Esophagus (tissue), 2 donors: ENCODE measurements around the gene SLC27A2. TPM values are rescaled to one million over a fixed set of nuclear protein-coding genes. Genes with fewer than 3 reads are reported as not detected.
"Not testable (repeated sequence)": the region's sequence is repeated elsewhere in the genome, so short reads cannot be mapped to it uniquely, and the experiment has no call there.

Experiments used
- H3K27ac ChIP-seq, 2 donors: one replicate each; pipeline ENCODE4 v1.5.1; 2013; ENCODE audit warnings: low read depth in 2 of 2, mild to moderate bottlenecking in 2 of 2, inconsistent platforms in 1 of 2, low read length in 1 of 2, moderate library complexity in 1 of 2
- H3K27me3 ChIP-seq, 2 donors: one replicate each; pipeline ENCODE4 v1.6.1; 2013; ENCODE audit warnings: low read length in 2 of 2, control low read depth in 1 of 2, mild to moderate bottlenecking in 1 of 2; ENCODE audit not compliant: insufficient read depth in 2 of 2, control insufficient read depth in 1 of 2
- H3K36me3 ChIP-seq, 2 donors: one replicate each; pipeline ENCODE4 v1.6.1; 2013; ENCODE audit warnings: low read length in 1 of 2; ENCODE audit not compliant: control insufficient read depth in 2 of 2, insufficient read depth in 2 of 2
- H3K4me1 ChIP-seq, 2 donors: one replicate each; pipeline ENCODE4 v1.6.1; 2013; ENCODE audit warnings: low read length in 1 of 2; ENCODE audit not compliant: control insufficient read depth in 2 of 2, insufficient read depth in 2 of 2
- H3K4me3 ChIP-seq, 2 donors: one replicate each; pipeline ENCODE4 v1.5.1; 2013; ENCODE audit warnings: low read length in 2 of 2, mild to moderate bottlenecking in 2 of 2, low read depth in 1 of 2, moderate library complexity in 1 of 2
- H3K9me3 ChIP-seq, 2 donors: one replicate each; pipeline ENCODE4 v1.6.1; 2013; ENCODE audit warnings: mild to moderate bottlenecking in 2 of 2, low read depth in 1 of 2, low read length in 1 of 2, moderate library complexity in 1 of 2; ENCODE audit not compliant: control insufficient read depth in 2 of 2, insufficient read depth in 1 of 2
- WGBS, 2 donors: extraction: QIAGEN DNeasy Blood & Tissue Kit; methylation state at CpG; one replicate each; pipeline ENCODE4 v1.1.7; 2013; 5-methylcytosine and 5-hydroxymethylcytosine counted together
- polyA plus RNA-seq, 2 donors: library from polyadenylated mRNA; stranded (reverse); fragments of 200-250 nt; gene quantifications; one replicate each; pipeline ENCODE4 v1.2.3, GENCODE V29; 2013
- donor health status: healthy with polysubstance abuse.
- donor health status: Bipolar disorder and iron deficiency.

Gene SLC27A2
- 1 to 10 TPM; 2.0 to 2.7 TPM for polyA plus RNA-seq

DNA sequence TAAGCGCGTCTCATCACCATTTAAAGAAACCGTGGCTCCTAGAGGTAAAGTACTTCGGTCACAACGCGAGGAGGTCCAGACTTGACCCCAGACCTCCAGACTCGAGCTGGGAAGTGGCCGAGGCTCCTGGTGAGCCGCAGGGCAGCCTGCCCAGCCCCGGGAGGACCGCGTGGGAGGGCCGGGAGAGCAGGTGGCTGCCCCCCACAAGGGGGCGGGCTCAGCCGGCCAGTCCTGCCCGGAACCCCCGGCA, at the start of gene SLC27A2:
Gene SLC27A2 (plus strand): TSS at position 228 of the 250 bp plus-strand sequence. CDS start 232 bp downstream, outside the sequence.
- Histone ChIP-seq H3K4me1 (peaks cover 2 to 3% of the 10 kb centered on the region in 2 donors), H3K27me3 (no peaks in the 10 kb centered on the region), H3K27ac (no peak within 1 kb of the TSS), H3K4me3 (peak within 1 kb of the TSS; percentile 62 to 71), H3K36me3 (no peaks in the 10 kb centered on the region), H3K9me3 (no peaks in the 10 kb centered on the region)
- WGBS, 2 donors, result 2 to 3% methylated on average over 17 of the region's 17 CpGs

DNA sequence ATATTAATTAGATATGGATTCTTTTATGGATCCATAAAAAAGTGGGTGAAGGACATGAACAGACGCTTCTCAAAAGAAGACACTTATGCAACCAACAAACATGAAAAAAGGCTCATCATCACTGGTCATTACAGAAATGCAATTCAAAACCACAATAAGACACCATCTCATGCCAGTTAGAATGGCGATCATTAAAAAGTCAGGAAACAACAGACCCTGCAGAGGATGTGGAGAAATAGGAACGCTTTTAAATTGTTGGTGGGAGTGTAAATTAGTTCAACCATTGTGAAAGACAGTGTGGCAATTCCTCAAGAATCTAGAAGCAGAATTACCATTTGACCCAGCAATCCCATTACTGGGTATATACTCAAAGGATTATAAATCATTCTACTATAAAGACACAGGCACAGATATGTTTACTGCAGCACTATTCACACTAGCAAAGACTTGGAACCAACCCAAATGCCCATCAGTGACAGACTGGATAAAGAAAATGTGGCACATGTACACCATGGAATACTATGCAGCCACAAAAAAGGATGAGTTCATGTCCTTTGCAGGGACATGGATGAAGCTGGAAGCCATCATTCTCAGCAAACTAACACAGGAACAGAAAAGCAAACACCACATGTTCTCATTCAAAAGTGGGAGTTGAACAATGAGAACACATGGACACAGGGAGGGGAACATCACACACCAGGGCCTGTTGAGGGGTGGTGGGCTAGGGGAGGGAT, 49.6 kb upstream of the SLC27A2 start:
- 89 to 91% methylated on average over 3 of the region's 3 CpGs for WGBS, 2 donors

DNA sequence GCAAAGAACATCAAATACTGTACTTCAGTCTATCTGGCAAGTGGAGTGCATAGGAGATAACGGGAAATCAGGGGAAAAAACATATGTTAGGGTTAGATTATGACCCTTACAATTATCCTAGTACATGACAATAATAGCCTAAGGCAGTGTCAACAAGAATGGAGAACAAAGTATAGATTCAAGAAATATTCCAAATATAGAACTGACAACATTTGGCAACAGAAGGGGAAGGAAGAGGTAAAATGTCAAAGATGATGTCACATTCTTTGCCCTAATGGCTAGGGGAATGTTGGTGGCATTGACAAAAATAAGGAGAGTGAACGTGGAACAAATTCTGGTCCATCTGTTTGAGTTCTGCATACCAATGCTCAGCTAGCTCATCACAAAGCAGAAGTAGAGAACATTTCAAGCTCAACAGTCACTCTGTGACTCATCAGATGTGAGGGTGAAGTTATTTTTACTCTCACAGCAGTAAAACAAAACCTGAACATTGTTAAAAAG, 47.4 kb upstream of the SLC27A2 start:
- Histone ChIP-seq H3K27me3 (no peaks in the 10 kb centered on the region), H3K27ac (no peak overlapping the region), H3K36me3 (no peaks in the 10 kb centered on the region), H3K4me1 (no peaks in the 10 kb centered on the region), H3K9me3 (no peaks in the 10 kb centered on the region), H3K4me3 (no peak overlapping the region)
- whole genome bisulfite sequencing, 2 donors, result 18% methylated on average over 2 of the region's 2 CpGs

More for the DNA sequence above, 49.6 kb upstream of the SLC27A2 start:
- H3K4me3 ChIP-seq, H3K9me3 ChIP-seq, H3K27me3 ChIP-seq, H3K4me1 ChIP-seq, H3K36me3 ChIP-seq, H3K27ac ChIP-seq: not testable (repeated sequence)

DNA sequence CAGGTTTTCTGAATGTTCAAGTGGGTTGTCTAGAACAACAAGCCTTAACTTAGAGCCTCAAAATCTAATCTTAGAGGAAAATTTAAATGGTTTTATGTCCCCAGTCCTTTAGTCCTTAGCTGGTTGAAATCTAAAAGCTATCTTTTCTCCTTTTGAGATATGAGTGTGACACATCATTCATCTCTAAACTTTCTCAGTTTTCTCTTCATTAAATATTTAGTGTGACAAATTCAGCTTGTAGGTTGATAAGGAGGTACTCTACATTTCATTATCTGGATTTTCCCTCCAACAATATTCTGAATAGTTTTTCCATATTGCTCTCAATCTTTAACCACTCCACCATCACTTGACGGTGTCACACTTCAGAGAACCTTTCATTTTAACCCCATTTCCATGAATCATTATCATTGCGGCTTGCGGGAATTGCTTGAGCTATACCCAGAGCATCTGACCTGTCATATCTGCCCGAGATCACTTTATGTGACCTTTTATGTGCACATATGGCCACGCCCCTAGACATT, 46.9 kb upstream of the SLC27A2 start:
- Histone ChIP-seq H3K9me3 (no peaks in the 10 kb centered on the region), H3K4me3 (no peak overlapping the region), H3K36me3 (no peaks in the 10 kb centered on the region), H3K27me3 (no peaks in the 10 kb centered on the region), H3K27ac (peak overlapping the region in 1 of 2 donors; percentile 9), H3K4me1 (no peaks in the 10 kb centered on the region)
- WGBS, 2 donors, result 66 to 75% methylated on average over 5 of the region's 5 CpGs

DNA sequence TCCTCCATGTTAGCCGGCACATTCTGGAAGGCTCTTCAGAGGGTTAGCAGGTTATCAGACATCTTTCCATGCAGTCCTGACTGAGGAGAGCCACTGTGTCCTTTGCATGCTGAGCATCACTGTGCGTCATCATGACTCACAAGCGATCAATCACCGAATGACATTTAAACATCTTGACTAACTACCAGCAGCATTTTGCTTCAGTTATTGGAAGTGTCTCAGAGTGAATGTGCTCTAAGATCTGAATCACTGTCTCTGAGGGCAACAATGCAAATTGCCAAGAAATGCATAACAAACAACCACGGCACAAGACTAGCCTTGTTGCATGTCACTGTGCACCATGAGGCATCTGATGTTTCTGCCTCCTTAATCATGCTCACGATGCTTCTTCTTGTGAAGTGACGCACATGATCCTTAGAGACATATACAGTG, 44.6 kb upstream of the SLC27A2 start:
- no peak overlapping the region for H3K4me3 ChIP-seq
- H3K36me3 ChIP-seq, result no peaks in the 10 kb centered on the region
- no peaks in the 10 kb centered on the region for H3K27me3 ChIP-seq
- H3K9me3 ChIP-seq, result no peaks in the 10 kb centered on the region
- 58 to 70% methylated on average over 7 of the region's 7 CpGs for WGBS, 2 donors
- no peak overlapping the region for H3K27ac ChIP-seq
- no peaks in the 10 kb centered on the region for H3K4me1 ChIP-seq

DNA sequence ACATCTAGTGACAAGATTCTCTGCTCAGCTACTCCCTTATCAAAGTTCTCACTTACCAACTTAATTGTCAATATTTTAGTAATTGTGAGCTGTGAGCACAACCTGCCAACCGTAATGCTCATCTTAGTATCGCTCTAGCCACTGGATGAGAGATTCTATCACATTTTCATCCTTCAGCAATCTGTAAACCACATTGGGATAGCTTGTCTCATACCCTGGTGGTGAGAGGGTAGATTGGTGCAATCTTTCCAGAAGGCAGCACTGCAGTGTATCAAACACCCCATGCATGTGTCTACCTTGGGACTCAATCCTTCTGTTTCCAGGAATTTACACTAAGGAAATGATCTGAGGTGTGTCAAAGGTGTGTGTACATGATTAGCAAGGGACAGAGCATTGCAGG, 44.1 kb upstream of the SLC27A2 start:
- Histone ChIP-seq H3K9me3 (no peaks in the 10 kb centered on the region), H3K4me3 (no peak overlapping the region)
- 86 to 95% methylated on average over 2 of the region's 2 CpGs for WGBS, 2 donors

DNA sequence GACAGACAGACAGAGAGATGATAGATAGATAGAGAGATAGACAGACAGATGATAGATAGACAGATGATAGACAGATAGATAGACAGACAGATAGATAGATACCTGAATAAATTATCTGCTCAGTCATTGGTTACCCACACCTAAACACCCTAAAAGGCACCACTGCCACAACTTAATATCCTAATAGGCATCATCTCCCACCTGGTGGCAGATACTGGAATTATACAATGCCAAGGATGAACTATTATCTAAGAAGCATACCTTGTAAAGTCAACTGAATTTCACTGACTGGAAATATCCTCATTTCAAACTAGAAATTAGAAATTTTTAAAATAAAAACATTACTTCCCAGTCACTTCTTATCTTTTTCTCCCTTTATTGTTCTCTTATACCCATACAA, 43.6 kb upstream of the SLC27A2 start:
- no peaks in the 10 kb centered on the region for H3K36me3 ChIP-seq
- no peaks in the 10 kb centered on the region for H3K9me3 ChIP-seq
- H3K4me3 ChIP-seq, result no peak overlapping the region
- no peaks in the 10 kb centered on the region for H3K4me1 ChIP-seq
- H3K27ac ChIP-seq, result no peak overlapping the region
- H3K27me3 ChIP-seq, result no peaks in the 10 kb centered on the region

More for the DNA sequence above, 44.1 kb upstream of the SLC27A2 start:
- Histone ChIP-seq H3K27ac (no peak overlapping the region), H3K27me3 (no peaks in the 10 kb centered on the region), H3K4me1 (no peaks in the 10 kb centered on the region), H3K36me3 (no peaks in the 10 kb centered on the region)

GRCh38 chr15:50140098-50140497, 41.9 kb upstream of the SLC27A2 start:
- 0% methylated on average over 1 of the region's 1 CpG for WGBS, 2 donors
- no peak overlapping the region for H3K4me3 ChIP-seq
- H3K27me3 ChIP-seq, result no peaks in the 10 kb centered on the region
- no peaks in the 10 kb centered on the region for H3K9me3 ChIP-seq
- no peak overlapping the region for H3K27ac ChIP-seq
- no peaks in the 10 kb centered on the region for H3K4me1 ChIP-seq
- H3K36me3 ChIP-seq, result no peaks in the 10 kb centered on the region

GRCh38 chr15:50140983-50141382, 41.0 kb upstream of the SLC27A2 start:
- H3K9me3 ChIP-seq, result no peaks in the 10 kb centered on the region
- H3K36me3 ChIP-seq, result no peaks in the 10 kb centered on the region
- WGBS, 2 donors, result 82 to 89% methylated on average over 3 of the region's 3 CpGs
- no peak overlapping the region for H3K4me3 ChIP-seq
- H3K27me3 ChIP-seq, result no peaks in the 10 kb centered on the region
- no peaks in the 10 kb centered on the region for H3K4me1 ChIP-seq
- no peak overlapping the region for H3K27ac ChIP-seq

DNA sequence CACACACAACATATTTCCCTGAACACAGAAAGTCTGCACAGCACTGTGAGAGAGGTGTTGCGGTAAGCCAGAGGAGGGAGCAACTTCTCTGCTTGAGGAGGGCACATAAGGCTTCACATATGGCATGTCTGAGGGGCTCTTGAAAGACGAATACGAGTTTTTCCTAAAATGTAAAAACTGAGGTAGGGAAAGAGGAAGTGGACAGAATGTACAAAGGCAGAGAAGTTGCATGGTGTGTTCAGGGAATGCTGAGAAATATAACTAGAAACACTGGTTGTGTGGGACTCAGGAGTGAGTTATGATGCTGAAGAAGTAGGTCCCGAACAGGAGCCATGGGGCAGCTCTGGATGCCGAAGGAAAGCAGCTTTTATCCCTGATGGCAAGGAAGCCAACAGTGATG, 40.1 kb upstream of the SLC27A2 start:
- no peaks in the 10 kb centered on the region for H3K27me3 ChIP-seq
- no peaks in the 10 kb centered on the region for H3K36me3 ChIP-seq
- H3K4me1 ChIP-seq, result no peaks in the 10 kb centered on the region
- H3K4me3 ChIP-seq, result no peak overlapping the region
- H3K9me3 ChIP-seq, result no peaks in the 10 kb centered on the region
- 81 to 93% methylated on average over 5 of the region's 5 CpGs for WGBS, 2 donors
- no peak overlapping the region for H3K27ac ChIP-seq
